Central memory CD8-positive, alpha-beta T cell (primary cell): Measurements from ENCODE around the gene STX17.
A peak's percentile ranks its signal among the peaks of the same experiment; 100 is the strongest.
"Not testable (repeated sequence)": the region's sequence is repeated elsewhere in the genome, so short reads cannot be mapped to it uniquely, and the experiment has no call there.

Experiments used
- ATAC-seq: fragments of 150-1000 bp; cut with Tn5 transposase; replicated peaks from 2 replicates; pipeline ENCODE4 v1.10.0; 2022; ENCODE audit warnings: mild to moderate bottlenecking, moderate FRiP score, moderate number of reproducible peaks; ENCODE audit not compliant: poor library complexity, severe bottlenecking; ENCODE audit errors: extremely low read depth
- DNase-seq, 2 donors: peaks; one replicate each; pipeline ENCODE4 v3.0.0; 2021; ENCODE audit warnings: low spot score in 2 of 2
- H3K27ac Mint-ChIP-seq: one replicate; pipeline ENCODE4 v1.8.0; 2022; ENCODE audit warnings: low read depth, mild to moderate bottlenecking, moderate library complexity, mixed read lengths
- H3K27me3 Mint-ChIP-seq: one replicate; pipeline ENCODE4 v1.8.0; 2022; ENCODE audit warnings: mixed read lengths
- H3K36me3 Mint-ChIP-seq: one replicate; pipeline ENCODE4 v1.8.0; 2022; ENCODE audit warnings: mild to moderate bottlenecking, moderate library complexity, mixed read lengths; ENCODE audit not compliant: insufficient read depth
- H3K4me1 Mint-ChIP-seq: one replicate; pipeline ENCODE4 v1.8.0; 2022; ENCODE audit warnings: mixed read lengths
- H3K4me3 Mint-ChIP-seq: one replicate; pipeline ENCODE4 v1.8.0; 2022; ENCODE audit warnings: mild to moderate bottlenecking, moderate library complexity, mixed read lengths
- H3K9me3 Mint-ChIP-seq: one replicate; pipeline ENCODE4 v1.8.0; 2022; ENCODE audit warnings: mixed read lengths

Gene STX17

DNA sequence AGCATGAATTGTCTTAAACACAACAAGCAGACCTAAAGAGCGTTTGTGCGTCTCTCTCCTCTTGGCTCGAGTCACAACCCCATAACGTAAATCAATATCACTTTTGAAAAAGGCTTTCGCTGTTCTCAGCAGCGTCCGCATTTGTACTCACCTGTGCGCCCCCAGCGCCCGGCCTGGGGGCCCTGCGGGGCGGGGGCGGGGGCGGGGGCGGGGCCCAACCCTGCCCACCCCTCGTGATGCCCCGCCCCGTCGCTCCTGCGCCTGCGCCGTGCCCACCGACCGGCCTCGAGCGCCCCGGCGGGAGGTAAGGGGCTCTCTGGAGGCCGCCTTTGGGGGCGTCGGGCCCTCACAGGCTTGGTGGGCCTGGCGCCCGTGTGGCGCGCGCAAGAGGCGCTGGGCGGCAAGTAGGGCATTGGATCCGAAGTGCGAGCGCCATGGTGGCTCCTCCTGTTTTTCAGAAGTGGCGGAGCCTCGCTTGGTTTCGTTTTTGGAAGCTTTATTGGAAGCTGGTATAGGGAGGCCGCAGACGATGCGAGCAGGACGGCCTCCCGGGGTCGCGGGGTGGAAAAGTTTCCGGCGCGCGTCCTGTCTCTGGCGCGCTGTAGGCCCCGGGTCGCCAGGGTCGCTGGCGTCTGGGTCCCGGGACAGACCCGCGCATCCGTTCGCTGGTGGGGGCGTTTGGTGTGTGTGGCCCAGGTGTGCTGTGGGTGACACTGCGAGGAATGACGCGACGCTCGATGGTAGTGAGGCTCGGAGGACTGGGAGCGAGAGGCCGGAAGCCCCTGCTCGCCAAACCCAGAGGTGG, at the start of gene STX17:
Gene STX17 (plus strand): TSS at position 252 of the 805 bp plus-strand sequence. CDS start 8,586 bp downstream, outside the sequence.
- no peaks in the 10 kb centered on the region for H3K9me3 Mint-ChIP-seq
- DNase-seq (peak; percentile 71 to 74), ATAC-seq (peak; percentile 90)
- H3K36me3 Mint-ChIP-seq, result peaks cover 21% of the 10 kb centered on the region
- peaks cover 13% of the 10 kb centered on the region for H3K27me3 Mint-ChIP-seq
- H3K4me3 Mint-ChIP-seq, result peak within 1 kb of the TSS; percentile 92
- peaks cover 24% of the 10 kb centered on the region for H3K4me1 Mint-ChIP-seq
- peak within 1 kb of the TSS; percentile 97 for H3K27ac Mint-ChIP-seq

DNA sequence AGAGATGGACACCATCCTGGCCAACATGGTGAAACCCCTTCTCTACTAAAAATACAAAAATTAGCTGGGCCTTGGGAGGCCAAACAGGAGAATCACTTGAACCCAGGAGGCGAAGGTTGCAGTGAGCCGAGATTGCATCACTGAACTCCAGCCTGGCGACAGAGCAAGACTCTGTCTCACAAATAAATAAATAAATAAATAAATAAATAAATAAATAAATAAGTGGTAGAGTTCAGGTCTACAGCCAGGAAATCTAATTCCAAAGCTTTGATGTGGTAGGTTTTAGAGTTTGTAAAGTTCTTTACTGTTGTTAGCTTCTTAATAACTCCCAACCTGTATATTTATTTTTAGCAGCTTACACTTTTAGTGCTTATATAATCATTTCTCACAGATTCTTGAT, 48.9 kb upstream of the STX17 start:
- not testable (repeated sequence) for ATAC-seq, DNase-seq, H3K27me3 Mint-ChIP-seq, H3K27ac Mint-ChIP-seq, H3K4me3 Mint-ChIP-seq, H3K9me3 Mint-ChIP-seq, H3K36me3 Mint-ChIP-seq, H3K4me1 Mint-ChIP-seq

- no peak for DNase-seq
- H3K27ac Mint-ChIP-seq, result no peak overlapping the region
- no peak for ATAC-seq
- peaks cover 2% of the 10 kb centered on the region for H3K36me3 Mint-ChIP-seq
- no peaks in the 10 kb centered on the region for H3K9me3 Mint-ChIP-seq
- H3K27me3 Mint-ChIP-seq, result no peaks in the 10 kb centered on the region
- no peak overlapping the region for H3K4me3 Mint-ChIP-seq
- H3K4me1 Mint-ChIP-seq, result no peaks in the 10 kb centered on the region
Measured at GRCh38 chr9:99858087-99858486, 48.4 kb upstream of the STX17 start.

GRCh38 chr9:99859243-99859980, 47.0 kb upstream of the STX17 start:
- ATAC-seq, result no peak
- no peaks in the 10 kb centered on the region for H3K9me3 Mint-ChIP-seq

DNA sequence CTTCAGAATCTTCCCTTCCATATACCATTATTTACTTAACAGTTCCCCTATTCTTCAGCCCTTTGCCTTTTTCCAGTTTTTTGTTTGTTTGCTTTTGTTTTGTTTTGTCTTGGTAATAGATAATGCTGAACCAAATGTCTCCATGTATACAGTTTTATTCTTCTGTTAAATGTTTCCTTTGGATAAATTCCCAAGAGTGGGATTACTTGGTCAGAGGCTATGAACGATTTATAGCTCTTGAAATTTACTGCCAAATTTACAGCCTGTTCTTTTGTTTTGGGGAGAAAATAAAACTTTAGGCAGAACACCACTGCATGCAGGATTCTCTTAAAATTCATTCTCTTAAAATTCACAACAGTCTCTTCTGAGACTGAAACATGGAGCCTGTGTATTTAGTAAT, 46.2 kb upstream of the STX17 start:
- Mint-ChIP-seq H3K9me3 (no peaks in the 10 kb centered on the region), H3K27me3 (no peaks in the 10 kb centered on the region), H3K27ac (no peak overlapping the region), H3K36me3 (peaks cover 2% of the 10 kb centered on the region), H3K4me3 (no peak overlapping the region), H3K4me1 (no peaks in the 10 kb centered on the region)
- DNase-seq (no peak), ATAC-seq (no peak)

More at GRCh38 chr9:99859243-99859980, 47.0 kb upstream of the STX17 start:
- Mint-ChIP-seq H3K27ac (no peak overlapping the region), H3K27me3 (no peaks in the 10 kb centered on the region), H3K36me3 (peaks cover 2% of the 10 kb centered on the region), H3K4me1 (no peaks in the 10 kb centered on the region), H3K4me3 (no peak overlapping the region)
- DNase-seq, result no peak

DNA sequence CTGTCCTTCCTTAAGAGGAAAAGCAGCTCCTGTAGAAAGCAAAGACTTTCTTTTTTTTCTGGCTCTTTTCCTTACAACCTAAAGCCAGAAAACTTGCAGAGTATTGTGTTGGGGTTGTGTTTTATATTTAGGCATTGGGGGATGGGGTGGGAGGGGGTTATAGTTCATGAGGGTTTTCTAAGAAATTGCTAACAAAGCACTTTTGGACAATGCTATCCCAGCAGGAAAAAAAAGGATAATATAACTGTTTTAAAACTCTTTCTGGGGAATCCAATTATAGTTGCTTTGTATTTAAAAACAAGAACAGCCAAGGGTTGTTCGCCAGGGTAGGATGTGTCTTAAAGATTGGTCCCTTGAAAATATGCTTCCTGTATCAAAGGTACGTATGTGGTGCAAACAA, 42.5 kb upstream of the STX17 start:
- DNase-seq, result no peak
- Mint-ChIP-seq H3K27me3 (no peaks in the 10 kb centered on the region), H3K4me1 (peaks cover 6% of the 10 kb centered on the region), H3K36me3 (no peaks in the 10 kb centered on the region), H3K27ac (no peak overlapping the region), H3K4me3 (no peak overlapping the region), H3K9me3 (no peaks in the 10 kb centered on the region)
- no peak for ATAC-seq

- Mint-ChIP-seq H3K36me3 (no peaks in the 10 kb centered on the region), H3K4me3 (no peak overlapping the region), H3K27ac (no peak overlapping the region), H3K4me1 (peaks cover 6% of the 10 kb centered on the region), H3K27me3 (no peaks in the 10 kb centered on the region), H3K9me3 (no peaks in the 10 kb centered on the region)
- ATAC-seq (no peak), DNase-seq (no peak)
Measured at GRCh38 chr9:99866398-99866797, 40.1 kb upstream of the STX17 start.

DNA sequence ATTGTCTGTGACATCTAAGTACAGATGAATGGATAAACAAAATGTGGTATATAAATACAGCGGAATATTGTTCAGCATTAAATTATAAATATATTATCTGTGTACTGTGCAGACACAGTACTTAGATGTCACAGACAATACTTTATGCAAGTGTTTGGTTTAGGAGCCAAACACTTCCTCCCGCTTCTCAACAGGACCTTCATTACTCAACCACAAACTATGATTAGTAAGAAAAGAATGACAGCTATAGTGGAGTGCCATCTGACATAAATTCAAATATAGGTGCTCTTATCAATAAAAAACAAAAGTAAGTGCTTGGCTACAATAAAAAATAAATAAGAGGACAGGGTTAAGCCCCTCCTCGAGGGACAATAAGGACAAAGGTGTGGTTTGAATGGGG, 38.9 kb upstream of the STX17 start:
- no peak overlapping the region for H3K27ac Mint-ChIP-seq
- H3K4me3 Mint-ChIP-seq, result no peak overlapping the region

GRCh38 chr9:99867968-99868367, 38.5 kb upstream of the STX17 start:
- H3K36me3 Mint-ChIP-seq, result no peaks in the 10 kb centered on the region
- no peaks in the 10 kb centered on the region for H3K27me3 Mint-ChIP-seq

More for the DNA sequence above, 38.9 kb upstream of the STX17 start:
- ATAC-seq (no peak), DNase-seq (no peak)
- Mint-ChIP-seq H3K9me3 (no peaks in the 10 kb centered on the region), H3K36me3 (no peaks in the 10 kb centered on the region), H3K27me3 (no peaks in the 10 kb centered on the region), H3K4me1 (peaks cover 6% of the 10 kb centered on the region)

GRCh38 chr9:99868845-99869244, 37.6 kb upstream of the STX17 start:
- H3K27me3 Mint-ChIP-seq, result no peaks in the 10 kb centered on the region
- H3K4me1 Mint-ChIP-seq, result peaks cover 6% of the 10 kb centered on the region
- H3K4me3 Mint-ChIP-seq, result no peak overlapping the region
- no peak for ATAC-seq
- H3K36me3 Mint-ChIP-seq, result no peaks in the 10 kb centered on the region
- H3K9me3 Mint-ChIP-seq, result no peaks in the 10 kb centered on the region
- DNase-seq, result no peak
- peak overlapping the region; percentile 16 for H3K27ac Mint-ChIP-seq

More at GRCh38 chr9:99867968-99868367, 38.5 kb upstream of the STX17 start:
- DNase-seq (no peak), ATAC-seq (no peak)
- Mint-ChIP-seq H3K4me1 (peaks cover 6% of the 10 kb centered on the region), H3K4me3 (no peak overlapping the region), H3K27ac (no peak overlapping the region), H3K9me3 (no peaks in the 10 kb centered on the region)

DNA sequence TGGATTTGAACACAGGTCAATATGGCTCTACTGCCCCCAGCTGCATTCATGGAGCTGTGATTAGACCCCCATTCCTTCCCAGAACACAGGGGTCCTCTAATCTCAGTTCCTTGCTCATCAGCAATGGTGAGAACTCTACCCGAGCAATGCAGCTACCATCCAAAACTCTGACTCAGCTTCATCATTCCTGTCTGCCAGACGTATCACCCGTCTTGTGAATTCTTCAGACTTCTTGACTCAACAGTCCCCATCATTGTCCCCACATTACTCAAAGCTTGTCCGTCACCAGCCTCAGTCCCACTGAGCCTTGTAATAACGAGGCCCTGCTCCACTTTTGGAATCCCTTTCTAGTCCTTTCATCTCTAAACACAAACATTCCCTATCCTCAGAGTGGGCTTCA, 36.3 kb upstream of the STX17 start:
- H3K27me3 Mint-ChIP-seq, result no peaks in the 10 kb centered on the region
- no peak for ATAC-seq

GRCh38 chr9:99873531-99873930, 32.9 kb upstream of the STX17 start:
- Mint-ChIP-seq H3K4me3 (no peak overlapping the region), H3K27ac (no peak overlapping the region), H3K27me3 (no peaks in the 10 kb centered on the region), H3K9me3 (no peaks in the 10 kb centered on the region), H3K36me3 (no peaks in the 10 kb centered on the region), H3K4me1 (no peaks in the 10 kb centered on the region)
- no peak for DNase-seq
- no peak for ATAC-seq

More for the DNA sequence above, 36.3 kb upstream of the STX17 start:
- H3K4me3 Mint-ChIP-seq, result no peak overlapping the region
- no peaks in the 10 kb centered on the region for H3K36me3 Mint-ChIP-seq
- H3K27ac Mint-ChIP-seq, result no peak overlapping the region
- H3K4me1 Mint-ChIP-seq, result peaks cover 6% of the 10 kb centered on the region
- DNase-seq, result no peak
- H3K9me3 Mint-ChIP-seq, result no peaks in the 10 kb centered on the region
